ENCODE measurements around the gene BTBD6.
"Not testable (repeated sequence)": the region's sequence is repeated elsewhere in the genome, so short reads cannot be mapped to it uniquely, and the experiment has no call there.

Gene BTBD6

DNA sequence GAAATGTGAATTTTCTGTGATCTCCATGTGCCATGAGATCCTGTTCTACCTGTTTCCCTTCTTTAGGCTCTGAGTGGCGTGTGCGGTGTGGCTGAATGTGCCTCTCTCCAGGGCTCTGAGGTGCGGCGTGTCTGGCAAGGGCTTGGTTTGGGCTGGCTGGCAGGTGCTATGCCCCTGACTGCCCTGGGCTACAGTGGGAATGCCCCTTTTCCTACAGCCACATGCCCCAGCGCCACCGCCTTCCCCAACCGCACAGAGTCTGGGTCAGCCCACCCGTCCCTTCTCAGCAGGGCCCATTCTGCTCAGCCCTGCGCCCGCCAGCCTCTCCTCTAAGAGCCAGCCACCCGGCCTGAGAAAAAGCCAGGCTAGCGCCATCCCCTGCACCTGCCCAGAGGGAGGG lies 24.7 kb downstream of the BTBD6 start:
- no peak for DNase-seq

DNA sequence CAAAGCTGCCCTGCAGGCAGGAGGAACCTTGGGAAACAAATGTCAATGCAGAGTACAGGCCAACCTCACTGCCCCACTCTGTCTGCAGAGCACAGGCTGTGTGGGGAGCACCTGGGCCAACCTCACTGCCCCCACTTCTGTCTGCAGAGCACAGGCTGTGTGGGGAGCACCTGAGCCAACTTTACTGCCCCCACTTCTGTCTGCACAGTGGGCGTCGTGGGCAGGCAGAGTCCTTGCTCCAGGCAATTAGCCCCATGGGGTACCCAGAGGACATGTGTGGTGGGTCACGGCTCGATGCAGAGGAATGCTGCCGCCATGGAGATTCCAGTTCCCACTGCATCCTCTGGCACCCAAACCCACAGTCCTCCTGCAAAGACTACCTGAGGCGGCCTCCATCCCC lies 26.3 kb downstream of the BTBD6 start:
- DNase-seq = no peak

DNA sequence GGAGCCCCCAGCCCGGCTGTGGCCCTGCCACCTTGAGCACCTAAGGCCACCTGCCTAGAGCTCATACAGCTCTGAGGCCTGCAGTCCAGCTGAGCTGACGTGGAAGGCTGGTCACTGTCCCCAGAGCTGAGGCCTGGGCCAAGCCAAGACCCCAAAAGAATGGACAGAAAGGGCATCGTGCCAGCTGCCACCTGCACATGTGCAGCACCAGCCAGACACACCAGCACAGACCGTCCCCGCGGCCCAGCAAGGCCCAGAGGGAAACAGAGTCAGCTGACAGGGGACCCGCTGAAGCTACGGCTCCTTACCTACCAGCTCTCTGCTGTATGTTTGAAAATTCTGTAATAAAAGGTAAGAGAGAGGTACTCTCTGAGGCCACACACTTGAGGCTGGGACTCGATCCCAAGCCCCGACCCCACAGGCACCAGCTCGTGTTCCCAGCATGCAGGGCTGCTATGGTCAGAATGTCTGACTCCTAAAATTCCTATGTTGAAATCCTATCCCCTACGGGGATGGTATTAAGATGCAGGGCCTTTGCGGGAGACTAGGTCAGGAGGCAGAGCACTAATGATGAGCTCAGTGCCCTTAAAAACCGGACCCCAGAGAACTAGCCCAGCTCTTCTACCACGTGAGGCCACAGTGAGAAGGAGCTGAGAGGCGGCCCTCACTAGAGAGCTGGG lies 27.1 kb downstream of the BTBD6 start:
- DNase-seq = no peak

DNA sequence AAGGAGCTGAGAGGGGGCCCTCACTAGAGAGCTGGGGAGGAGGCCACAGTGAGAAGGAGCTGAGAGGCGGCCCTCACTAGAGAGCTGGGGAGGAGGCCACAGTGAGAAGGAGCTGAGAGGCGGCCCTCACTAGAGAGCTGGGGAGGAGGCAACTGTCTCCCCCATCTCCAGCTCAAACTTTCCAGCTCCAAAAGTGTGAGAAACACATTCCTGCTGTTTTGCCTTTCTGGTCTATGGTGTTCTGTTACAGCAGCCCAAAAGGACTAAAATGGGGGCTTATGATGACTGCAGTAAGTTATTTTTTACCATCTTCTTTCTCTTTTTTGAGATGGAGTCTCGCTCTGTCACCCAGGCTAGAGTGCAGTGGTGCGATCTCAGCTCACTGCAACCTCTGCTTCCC lies 29.1 kb downstream of the BTBD6 start:
- DNase-seq = not testable (repeated sequence)

DNA sequence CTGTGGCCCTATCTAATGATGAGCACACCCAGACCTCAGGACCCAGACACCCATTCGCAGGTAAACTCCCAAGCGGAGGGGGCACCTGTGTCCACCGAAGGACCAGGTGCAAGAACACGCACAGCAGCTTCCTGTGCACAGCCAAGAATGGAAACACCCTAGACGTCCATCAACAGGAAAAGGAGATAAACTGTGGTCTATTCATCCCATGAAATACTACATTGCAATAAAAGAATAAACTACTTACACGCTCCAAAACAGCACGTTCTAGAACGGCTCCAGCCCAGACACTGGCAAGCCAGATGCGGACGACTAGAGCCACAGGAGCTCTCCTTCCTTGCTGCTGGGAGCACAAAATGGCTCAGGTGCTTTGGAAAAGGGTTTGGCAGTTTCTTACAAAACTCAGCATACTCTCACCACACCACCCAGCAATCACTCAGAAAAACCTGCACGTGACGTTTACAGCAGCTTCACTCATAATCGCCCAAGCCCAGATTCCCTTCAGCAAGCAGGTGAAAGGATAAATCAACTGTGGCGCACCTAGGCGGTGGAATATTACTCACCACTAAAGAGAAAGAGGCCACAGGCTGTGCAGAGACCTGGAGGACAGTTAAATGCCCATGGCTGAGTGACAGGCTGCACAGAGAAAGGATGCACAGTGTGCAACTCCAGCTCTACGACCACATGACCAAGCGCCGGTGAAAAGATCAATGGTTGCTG lies 31.5 kb downstream of the BTBD6 start:
- DNase-seq = no peak

DNA sequence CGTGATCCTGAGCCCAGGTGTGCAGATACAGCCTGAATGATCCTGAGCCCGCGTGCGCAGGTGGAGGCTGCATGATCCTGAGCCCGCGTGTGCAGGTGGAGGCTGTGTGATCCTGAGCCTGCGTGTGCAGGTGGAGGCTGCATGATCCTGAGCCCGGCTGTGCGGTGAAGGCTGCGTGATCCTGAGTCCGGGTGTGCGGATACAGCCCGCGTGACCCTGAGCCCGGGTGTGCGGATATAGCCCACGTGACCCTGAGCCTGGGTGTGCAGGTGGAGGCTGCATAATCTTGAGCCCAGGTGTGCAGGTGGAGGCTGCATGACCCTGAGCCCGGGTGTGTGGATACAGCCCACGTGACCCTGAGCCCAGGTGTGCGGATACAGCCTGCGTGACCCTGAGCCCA lies 32.2 kb downstream of the BTBD6 start:
- no peak for DNase-seq

DNA sequence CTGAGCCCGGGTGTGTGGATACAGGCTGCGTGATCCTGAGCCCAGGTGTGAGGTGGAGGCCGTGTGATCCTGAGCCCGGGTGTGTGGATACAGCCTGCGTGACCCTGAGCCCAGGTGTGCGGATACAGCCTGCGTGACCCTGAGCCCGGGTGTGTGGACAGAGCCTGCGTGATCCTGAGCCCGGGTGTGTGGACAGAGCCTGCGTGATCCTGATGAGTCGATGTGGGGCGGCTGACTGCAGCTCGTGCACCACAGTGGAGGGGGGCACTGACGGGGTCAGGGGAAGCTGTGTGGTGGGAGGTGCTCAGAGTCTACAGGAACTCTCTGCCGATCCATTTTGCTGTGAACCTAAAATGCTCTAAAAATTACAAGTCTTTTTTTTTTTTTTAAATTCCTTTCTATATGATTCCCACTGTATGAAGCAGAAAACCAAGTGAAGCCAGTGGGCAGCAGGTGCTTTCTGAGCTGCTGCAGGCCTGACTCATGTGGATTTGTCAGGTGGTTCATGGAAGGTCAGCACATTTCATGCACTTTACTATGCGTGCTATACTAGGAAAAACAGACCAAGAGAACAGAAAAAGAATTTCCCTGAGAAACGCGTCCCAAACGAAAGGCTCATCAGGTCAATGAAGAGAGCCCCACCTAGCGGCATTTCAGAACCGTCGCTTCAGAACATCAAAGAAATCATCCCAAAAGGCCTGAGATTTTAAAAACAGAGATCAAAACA lies 33.2 kb downstream of the BTBD6 start:
- DNase-seq = peak in 1 of 2 donors; percentile 22

DNA sequence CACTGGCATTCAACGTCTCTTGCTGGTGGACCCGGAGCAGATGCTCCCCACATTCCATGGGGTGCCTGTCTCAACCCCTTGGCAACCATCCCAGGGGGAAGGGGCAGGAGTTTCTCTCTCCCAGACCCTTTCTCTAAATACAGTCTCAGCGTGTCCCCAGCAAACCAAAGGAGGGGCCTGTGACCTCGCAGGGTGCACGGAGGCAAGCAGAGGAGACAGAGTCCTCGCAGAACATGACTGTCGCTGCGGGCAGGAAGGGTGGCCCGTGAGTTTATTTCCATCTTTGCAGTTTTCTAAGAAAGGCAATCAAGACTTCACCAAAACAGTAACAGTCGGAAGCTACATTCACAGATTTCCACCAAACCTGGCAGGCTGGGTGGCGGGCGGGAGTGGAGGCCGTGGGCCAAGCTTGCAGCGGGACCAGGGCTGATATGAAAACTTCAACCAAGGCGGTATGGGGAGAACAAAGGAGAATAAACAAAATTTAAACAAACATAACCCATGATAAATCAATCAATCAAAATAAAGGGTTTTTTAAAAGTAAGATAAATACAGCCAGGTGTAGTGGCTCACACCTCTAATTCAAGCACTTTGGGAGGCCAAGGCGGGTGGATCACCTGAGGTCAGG lies 33.9 kb downstream of the BTBD6 start:
- no peak for DNase-seq

DNA sequence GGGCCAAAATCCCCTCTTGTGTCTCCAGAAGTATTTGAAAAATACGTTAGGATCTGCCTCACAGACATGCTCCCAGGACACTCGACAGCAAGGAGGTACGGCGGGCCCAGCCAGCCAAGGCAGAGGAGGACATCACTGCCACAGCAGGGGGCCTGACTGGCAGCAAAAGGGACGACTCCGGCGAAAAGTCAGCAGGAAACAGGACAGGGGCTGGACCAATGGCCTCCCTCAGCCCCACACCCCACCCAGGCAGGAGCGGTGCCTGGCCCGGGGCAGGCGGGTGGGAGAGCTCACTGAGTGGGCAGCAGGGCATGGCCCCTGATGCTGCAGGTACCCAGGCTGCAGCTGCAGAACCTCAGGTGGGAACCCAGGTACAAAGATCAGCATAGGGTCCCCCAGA lies 34.7 kb downstream of the BTBD6 start:
- DNase-seq = no peak

DNA sequence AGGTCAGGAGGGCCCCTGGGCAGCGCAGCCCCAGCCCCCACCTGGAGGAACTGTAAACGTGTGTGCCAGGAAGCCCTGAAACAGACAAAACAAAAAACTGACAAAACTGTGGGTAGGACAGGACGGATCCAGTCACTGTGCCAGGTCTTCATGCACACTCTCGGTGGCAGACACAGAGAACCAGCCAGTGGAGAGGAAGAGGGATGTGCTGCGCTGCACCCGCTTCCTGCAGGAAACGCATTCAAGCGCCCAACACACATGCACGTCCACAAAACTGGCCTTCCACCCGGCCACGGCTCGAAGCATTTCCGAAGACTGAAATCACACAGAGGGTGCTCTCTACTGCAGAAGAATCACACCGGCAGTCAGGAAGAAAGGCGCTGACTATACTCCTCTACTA lies 35.6 kb downstream of the BTBD6 start:
- no peak for DNase-seq

DNA sequence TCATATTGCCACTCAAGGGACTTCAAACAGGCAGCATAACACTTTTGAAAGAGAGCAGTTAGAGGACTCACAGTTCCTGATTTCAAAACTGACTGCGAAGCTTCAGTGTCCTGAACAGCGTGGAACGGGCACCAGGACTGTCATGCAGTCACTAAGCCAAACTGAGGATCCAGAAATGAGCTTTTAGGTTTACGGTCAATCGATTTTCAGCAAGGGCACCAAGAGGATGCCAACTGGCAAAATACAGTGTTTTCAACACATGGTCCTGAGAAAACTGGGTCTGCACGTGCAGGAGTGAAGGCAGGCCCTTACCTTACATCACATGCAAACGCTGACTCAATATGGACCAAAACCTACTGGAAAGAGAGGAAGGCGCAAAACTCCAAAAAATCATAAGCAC lies 36.8 kb downstream of the BTBD6 start:
- DNase-seq = no peak

DNA sequence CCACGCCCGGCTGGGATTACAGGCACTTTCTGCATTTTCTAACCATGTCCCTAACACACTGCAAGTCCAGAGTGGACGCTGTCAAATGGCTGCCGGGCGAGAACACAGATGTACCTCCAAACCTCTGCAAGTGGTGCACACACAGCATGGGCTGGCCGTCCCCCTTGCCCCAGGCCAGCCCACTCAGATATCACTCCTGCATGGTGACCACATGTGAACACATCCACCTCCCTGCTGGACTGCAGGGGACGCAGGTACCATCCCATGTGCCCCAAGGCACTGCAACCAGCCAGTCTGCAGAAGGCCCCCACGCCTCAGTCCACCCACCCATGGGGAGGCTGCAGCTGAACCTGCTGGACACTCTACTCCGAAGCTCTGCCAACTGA lies 38.4 kb downstream of the BTBD6 start:
- DNase-seq = no peak

DNA sequence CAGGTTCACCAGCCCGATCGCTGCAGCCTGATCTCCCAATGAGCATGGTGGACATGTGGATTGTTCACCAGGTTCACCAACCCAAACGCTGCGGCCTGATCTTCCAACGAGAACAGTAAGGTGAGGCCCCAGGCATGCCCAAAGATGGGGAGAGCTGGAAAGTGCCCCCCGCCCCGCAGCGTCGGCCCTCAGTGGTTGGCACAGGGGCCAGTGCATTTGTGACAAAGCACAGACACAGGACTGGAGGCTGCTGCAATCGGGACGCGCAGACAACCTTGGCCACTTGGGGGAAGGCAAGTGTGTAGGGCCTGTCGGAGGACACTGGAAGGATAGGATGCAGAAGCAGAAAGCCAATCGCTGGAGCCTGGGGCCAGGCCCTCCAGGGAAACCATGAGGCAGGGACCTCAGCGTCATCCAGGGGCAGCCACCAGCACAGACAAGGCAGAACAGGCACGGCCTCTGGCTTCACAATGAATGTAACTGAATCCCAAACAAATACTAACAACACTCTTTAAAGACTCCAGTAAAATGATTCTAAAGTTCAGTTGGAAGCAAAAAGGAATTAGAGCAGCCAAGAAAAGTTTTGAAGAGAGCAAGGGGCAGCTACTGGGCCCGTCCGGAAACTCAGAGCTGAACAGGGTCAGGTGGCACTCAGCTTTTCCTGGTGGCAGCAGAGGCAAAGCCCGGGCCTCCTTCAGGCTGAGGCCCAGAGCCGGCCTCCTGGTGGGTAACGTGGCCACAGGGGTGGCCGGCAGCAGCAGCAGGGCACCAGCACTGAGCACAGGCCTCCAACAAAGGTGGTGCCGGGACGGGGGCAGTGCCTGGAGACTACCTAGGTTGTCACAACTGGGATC lies 39.1 kb downstream of the BTBD6 start:
- no peak for DNase-seq

DNA sequence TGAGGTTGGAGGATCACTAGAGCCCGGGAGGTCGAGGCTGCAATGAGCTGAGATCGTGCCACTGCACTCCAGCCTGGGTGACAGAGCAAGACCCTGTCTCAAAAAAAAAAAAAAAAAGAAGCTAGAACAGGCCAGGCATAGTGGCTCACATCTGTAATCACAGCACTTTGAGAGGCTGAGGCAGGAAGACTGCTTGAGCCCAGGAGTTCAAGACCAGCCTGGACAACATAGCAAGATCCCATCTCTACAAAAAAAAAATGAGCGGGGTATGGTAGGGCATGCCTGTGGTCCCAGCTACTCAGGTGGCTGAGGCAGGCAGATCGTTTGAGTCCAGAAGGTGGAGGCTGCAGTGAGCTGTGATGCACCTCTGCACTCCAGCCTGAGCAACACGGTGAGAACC lies 40.6 kb downstream of the BTBD6 start:
- not testable (repeated sequence) for DNase-seq

DNA sequence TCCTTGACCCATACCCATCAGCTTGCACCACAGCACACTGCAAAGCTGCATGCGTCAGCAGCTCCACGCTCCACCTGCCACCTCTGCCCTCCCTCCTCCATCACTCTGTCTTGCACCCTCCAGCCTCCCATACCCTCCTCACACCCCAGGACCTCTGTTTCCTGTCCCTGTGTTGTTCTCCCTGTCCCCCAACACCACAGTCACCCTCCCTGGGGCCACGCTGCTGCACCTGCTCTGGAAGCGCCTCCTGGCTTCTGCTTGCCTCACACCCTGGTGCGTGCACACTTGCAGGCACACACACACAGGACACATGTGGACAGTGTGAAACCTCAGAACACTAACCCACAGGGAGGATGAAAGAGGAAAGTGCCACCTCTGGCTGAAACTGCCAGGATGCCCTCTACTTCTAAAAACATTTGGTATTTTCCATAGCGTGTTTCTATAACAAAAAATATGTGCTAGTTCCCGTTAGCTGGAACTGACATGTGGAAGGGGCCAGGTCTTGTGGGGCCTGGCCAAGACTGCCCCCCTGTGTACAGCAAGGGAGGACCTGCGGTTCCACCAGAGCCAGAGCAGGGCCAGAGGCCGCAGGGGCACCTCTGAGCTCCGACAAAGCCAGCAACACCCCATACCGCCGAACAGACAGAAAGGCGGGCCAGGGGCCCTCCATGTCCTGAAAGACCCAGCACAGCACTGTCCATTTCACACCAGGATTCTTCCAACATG lies 42.5 kb downstream of the BTBD6 start:
- DNase-seq = no peak

DNA sequence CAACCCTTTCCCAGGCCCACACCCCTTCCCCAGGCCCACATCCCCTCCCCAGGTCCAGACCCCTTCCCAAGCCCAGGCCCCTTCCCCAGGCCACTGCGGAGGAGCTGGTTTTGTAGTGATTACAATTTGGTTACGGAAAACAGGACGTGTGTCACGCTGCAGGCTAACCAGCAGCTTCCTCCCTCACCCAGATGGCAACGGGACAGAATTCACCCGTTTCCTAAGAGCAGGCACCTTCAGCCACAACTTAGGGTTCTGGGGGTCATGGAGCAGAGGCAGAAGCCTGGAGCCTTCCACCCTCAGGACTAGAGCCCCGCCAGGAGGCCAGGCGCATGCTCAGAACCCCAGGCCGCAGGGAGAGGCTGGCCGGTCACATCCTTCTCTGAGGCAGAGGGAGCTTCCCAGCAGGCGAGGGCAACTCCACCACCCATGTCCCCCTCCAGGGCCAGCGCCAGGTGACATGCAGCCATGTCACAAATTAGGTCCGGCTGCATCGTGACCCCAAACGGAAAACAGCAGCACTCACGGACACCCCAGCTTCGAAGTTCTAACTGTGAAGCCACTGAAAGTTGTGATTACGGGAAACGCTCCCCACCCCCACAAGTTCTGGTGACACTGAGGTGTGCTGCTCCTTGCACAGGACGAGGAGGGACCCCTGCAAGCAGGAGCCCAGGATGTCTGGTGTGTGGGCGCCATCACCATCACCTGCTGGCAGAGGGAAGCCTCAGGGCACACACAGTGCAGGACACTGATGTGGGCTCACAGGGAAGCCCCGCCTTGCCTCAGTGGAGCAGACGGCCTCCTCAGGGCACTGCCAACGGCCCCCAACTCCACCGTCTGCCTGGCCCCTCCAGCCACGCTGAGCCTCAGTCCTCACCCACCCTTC lies 44.7 kb downstream of the BTBD6 start:
- no peak for DNase-seq

DNA sequence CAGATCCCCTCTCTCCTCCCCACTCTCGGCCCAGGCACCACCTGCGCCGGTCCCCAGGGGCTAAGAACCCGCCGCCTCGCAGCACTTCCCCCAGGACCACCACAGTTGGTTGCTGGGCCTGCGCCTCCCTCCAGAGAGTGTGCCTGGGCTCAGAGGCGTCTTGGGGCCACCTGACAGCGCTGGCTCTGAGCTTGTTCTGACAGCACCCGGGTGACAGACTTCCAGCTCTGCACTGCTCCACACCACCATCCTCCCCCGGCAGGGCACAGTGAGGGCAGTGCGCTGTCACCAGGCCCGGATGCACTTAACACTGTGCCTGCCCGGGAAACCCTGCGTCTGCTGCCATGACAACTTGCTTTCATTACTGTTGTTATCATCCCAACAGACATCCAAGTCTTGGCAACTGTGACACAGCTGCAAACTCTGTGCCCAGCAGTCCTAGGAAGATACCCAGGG lies 45.8 kb downstream of the BTBD6 start:
- no peak for DNase-seq

DNA sequence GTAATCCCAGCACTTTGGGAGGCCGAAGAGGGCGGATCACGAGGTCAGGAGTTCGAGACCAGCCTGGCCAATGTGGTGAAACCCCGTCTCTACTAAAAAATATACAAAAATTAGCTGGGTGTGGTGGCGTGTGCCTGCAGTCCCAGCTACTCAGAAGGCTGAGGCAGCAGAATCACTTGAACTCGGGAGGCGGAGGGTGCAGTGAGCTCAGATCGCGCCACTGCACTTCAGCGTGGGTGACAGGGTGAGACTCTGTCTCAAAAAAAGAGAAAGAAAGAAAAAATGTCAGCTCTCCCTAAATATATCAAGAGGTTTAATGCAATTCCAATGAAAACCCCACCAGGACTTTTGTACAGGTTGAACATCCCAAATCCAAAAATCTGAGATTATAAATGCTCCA lies 49.0 kb downstream of the BTBD6 start:
- not testable (repeated sequence) for DNase-seq

DNA sequence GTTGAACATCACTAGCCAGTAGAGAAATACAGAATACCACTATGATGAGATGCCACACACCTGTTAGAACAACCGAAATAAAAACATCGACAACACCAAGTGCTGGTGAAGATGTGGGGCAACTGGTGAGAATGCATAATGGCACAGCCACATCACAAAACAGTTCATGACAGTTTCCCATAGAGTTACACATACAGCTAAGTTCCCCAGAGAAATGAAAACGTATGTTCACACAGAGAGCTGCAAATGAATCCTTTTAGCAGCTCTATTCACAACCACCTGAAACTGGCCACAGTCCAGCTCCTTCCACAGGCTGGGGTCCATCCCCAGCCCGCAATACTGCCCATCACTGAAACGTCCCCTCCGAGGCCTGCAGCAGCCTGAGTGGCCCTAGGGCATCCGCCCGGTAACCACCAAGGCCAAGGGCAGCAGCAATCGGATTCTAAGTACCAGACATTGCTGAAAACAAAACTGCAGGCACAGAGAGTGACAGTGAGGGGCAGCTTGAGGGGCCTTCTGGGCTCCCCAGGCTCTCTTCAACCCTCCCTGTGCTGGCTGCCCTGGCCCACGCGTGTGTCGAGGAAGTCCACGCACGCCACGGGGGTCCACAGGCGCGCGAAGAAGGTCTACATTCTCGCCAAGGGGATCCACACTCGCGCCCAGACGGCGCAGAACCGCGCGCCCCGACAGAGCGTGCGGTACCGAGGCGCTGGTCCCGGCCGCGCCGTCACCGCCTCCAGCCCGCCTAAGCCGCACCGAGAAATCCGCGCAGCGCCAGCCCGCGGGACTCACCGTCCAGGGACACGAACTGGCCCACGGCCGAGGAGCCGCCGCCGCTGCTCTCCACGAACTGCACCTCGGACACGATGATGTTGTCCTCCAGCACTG lies 51.6 kb downstream of the BTBD6 start:
- DNase-seq = peak in 1 of 2 donors; percentile 18

Measured in inflammatory macrophage treated with lipopolysaccharide for 1 hour (primary cell).